IMR-90 (cell line): ENCODE results near the gene RETN. TPM values are rescaled to one million over a fixed set of nuclear protein-coding genes. Genes with fewer than 3 reads are reported as not detected.

Experiments used
- ATAC-seq: fragments of 200-7000 bp; cut with Tn5 transposase; 2 replicates; pipeline ENCODE4 v1.9.1; 2020; ENCODE audit warnings: low read depth, mild to moderate bottlenecking, moderate library complexity
- BruUV-seq: library from RNA; stranded (reverse); fragments of 400-500 nt; replicated peaks from 2 replicates; lab custom pipeline; 2021; lab: Mats Ljungman, UMichigan
- CTCF ChIA-PET: fragments of 300-600 bp; formaldehyde crosslinking; extraction: SDS; loops from one replicate; lab custom pipeline; 2021; ENCODE audit warnings: antibody characterized with exemption; lab: Yijun Ruan, JAX
- POLR2A ChIA-PET: fragments of 300-600 bp; sonication (Branson Sonifier 250); formaldehyde crosslinking; loops from one replicate; lab custom pipeline; 2022; ENCODE audit warnings: antibody characterized with exemption; ENCODE audit not compliant: unreplicated experiment; lab: Charles Lee
- DNase-seq: peaks from one replicate; pipeline ENCODE4 v3.0.0; 2013
- H2AFZ ChIP-seq: replicated peaks from 2 replicates; pipeline ENCODE3; 2013; ENCODE audit warnings: low read length, mild to moderate bottlenecking; ENCODE audit not compliant: poor library complexity
- H2AK5ac ChIP-seq: 2 replicates; pipeline ENCODE4 v1.6.1; 2013; ENCODE audit warnings: low read depth, low read length, inconsistent platforms
- H2AK9ac ChIP-seq: replicated peaks from 2 replicates; pipeline ENCODE3; 2013; ENCODE audit warnings: mild to moderate bottlenecking, low read depth, low read length, moderate library complexity; ENCODE audit not compliant: poor library complexity
- H2BK120ac ChIP-seq: 2 replicates; pipeline ENCODE4 v1.6.1; 2013; ENCODE audit warnings: low read depth, low read length, inconsistent platforms
- H2BK15ac ChIP-seq: 3 replicates; pipeline ENCODE4 v1.6.1; 2013; ENCODE audit warnings: low read depth, low read length, inconsistent platforms
- H2BK20ac ChIP-seq: 2 replicates; pipeline ENCODE4 v1.6.1; 2013; ENCODE audit warnings: low read depth, mild to moderate bottlenecking, inconsistent platforms, low read length, moderate library complexity
- H2BK5ac ChIP-seq: 2 replicates; pipeline ENCODE4 v1.6.1; 2013; ENCODE audit warnings: mild to moderate bottlenecking, low read depth, low read length, inconsistent platforms; ENCODE audit not compliant: poor library complexity, severe bottlenecking
- H3K14ac ChIP-seq: replicated peaks from 2 replicates; pipeline ENCODE4 v1.6.1; 2013; ENCODE audit warnings: low read depth, low read length, inconsistent platforms
- H3K18ac ChIP-seq: 2 replicates; pipeline ENCODE4 v1.6.1; 2013; ENCODE audit warnings: low read depth, low read length, control low read depth
- H3K23ac ChIP-seq: 2 replicates; pipeline ENCODE4 v1.6.1; 2013; ENCODE audit warnings: low read depth, low read length, inconsistent platforms
- H3K27ac ChIP-seq: 2 replicates; pipeline ENCODE4 v1.5.1; 2013; ENCODE audit warnings: mild to moderate bottlenecking, control low read depth, low read length; ENCODE audit not compliant: insufficient read depth
- H3K27me3 ChIP-seq: 2 replicates; pipeline ENCODE4 v1.6.1; 2013; ENCODE audit warnings: low read length; ENCODE audit not compliant: control insufficient read depth, insufficient read depth
- H3K36me3 ChIP-seq: 2 replicates; pipeline ENCODE4 v1.6.1; 2013; ENCODE audit warnings: low read length, mixed read lengths; ENCODE audit not compliant: control insufficient read depth, insufficient read depth
- H3K4ac ChIP-seq: 2 replicates; pipeline ENCODE4 v1.6.1; 2013; ENCODE audit warnings: low read depth, low read length, inconsistent platforms
- H3K4me1 ChIP-seq: 2 replicates; pipeline ENCODE4 v1.6.1; 2013; ENCODE audit warnings: low read length, mixed read lengths; ENCODE audit not compliant: control insufficient read depth, insufficient read depth
- H3K4me2 ChIP-seq: 2 replicates; pipeline ENCODE4 v1.6.1; 2013; ENCODE audit warnings: low read depth, mild to moderate bottlenecking, control low read depth, low read length, moderate library complexity
- H3K4me3 ChIP-seq: 2 replicates; pipeline ENCODE4 v1.5.1; 2013; ENCODE audit warnings: low read depth, mild to moderate bottlenecking, control low read depth, low read length, moderate library complexity; ENCODE audit not compliant: insufficient read depth
- H3K56ac ChIP-seq: 2 replicates; pipeline ENCODE4 v1.6.1; 2013; ENCODE audit warnings: low read length, inconsistent platforms; ENCODE audit not compliant: insufficient read depth; ENCODE audit errors: extremely low read depth
- H3K79me1 ChIP-seq, 2 experiments: 2 replicates each; pipeline ENCODE4 v1.6.1; 2013; ENCODE audit warnings: low read length in 2 of 2, inconsistent platforms in 1 of 2, low read depth in 1 of 2
- H3K9ac ChIP-seq: 2 replicates; pipeline ENCODE4 v1.6.1; 2013; ENCODE audit warnings: low read depth, low read length, control low read depth
- H3K9me1 ChIP-seq: 2 replicates; pipeline ENCODE4 v1.6.1; 2013; ENCODE audit warnings: low read length, inconsistent platforms; ENCODE audit not compliant: insufficient read depth
- H3K9me3 ChIP-seq: 2 replicates; pipeline ENCODE4 v1.6.1; 2013; ENCODE audit warnings: low read length; ENCODE audit not compliant: control insufficient read depth, insufficient read depth
- H4K20me1 ChIP-seq: 2 replicates; pipeline ENCODE4 v1.6.1; 2013; ENCODE audit warnings: low read length, inconsistent platforms; ENCODE audit not compliant: insufficient read depth
- H4K5ac ChIP-seq: 2 replicates; pipeline ENCODE4 v1.6.1; 2013; ENCODE audit warnings: mild to moderate bottlenecking, low read depth, low read length, control low read depth
- H4K8ac ChIP-seq, 2 experiments: 2 replicates each; pipeline ENCODE4 v1.6.1; 2013; ENCODE audit warnings: low read depth in 2 of 2, low read length in 2 of 2, control low read depth in 1 of 2, inconsistent platforms in 1 of 2
- H4K91ac ChIP-seq: 2 replicates; pipeline ENCODE4 v1.6.1; 2013; ENCODE audit warnings: low read depth, low read length, inconsistent platforms; ENCODE audit not compliant: insufficient read depth
- CEBPB ChIP-seq: IDR thresholded peaks from 2 replicates; pipeline ENCODE4 v1.6.1; 2012; ENCODE audit warnings: low read depth, low read length, improper control_type of control experiment
- CHD1 ChIP-seq: IDR thresholded peaks from 2 replicates; pipeline ENCODE4 v1.6.1; 2012; ENCODE audit warnings: low read depth, low read length, improper control_type of control experiment
- POLR2A ChIP-seq: IDR thresholded peaks from 2 replicates; pipeline ENCODE4 v1.6.1; 2012; ENCODE audit warnings: mild to moderate bottlenecking, low read depth, low read length
- RAD21 ChIP-seq: IDR thresholded peaks from 2 replicates; pipeline ENCODE4 v1.6.1; 2012; ENCODE audit warnings: low read length, improper control_type of control experiment
- WGBS, 2 experiments: methylation state at CpG; one replicate each; pipeline versions ENCODE4 v1.1.5 to v1.1.7; 2013; ENCODE audit warnings: missing lambda C conversion rate in 2 of 2; ENCODE audit not compliant: insufficient read length in 1 of 2; ENCODE audit errors: extremely low coverage in 2 of 2; 5-methylcytosine and 5-hydroxymethylcytosine counted together
- dilution Hi-C: fragments of 300-500 bp; cut with HindIII; formaldehyde crosslinking; loops from one replicate; pipeline ENCODE4 v1.14.3; 2018; ENCODE audit warnings: low sequenced_read_pairs; ENCODE audit not compliant: unreplicated experiment
- in situ Hi-C: fragments of 300-500 bp; cut with MboI; formaldehyde crosslinking; loops from 3 replicates; pipeline ENCODE4 v1.14.3; 2019; ENCODE audit warnings: low sequenced_read_pairs, inconsistent platforms, mixed read lengths
- intact Hi-C: fragments of 100-400 bp; cut with micrococcal nuclease; formaldehyde crosslinking; loops from 2 replicates; pipeline ENCODE4 v1.10.0; 2022
- polyA plus RNA-seq, 3 experiments: library from polyadenylated mRNA; depleted of rRNA; stranded (reverse); fragments of >200 nt; gene quantifications; 2 replicates each; pipeline ENCODE4 v1.2.3, GENCODE V29; 2012; ENCODE audit warnings: low replicate concordance in 1 of 3
- total RNA-seq: library from RNA; depleted of rRNA; stranded (reverse); fragments of >200 nt; gene quantifications from 2 replicates; pipeline ENCODE4 v1.2.3, GENCODE V29; 2012
- TF ChIP-seq, protein P1 (sequence below): conservative IDR thresholded peaks from 2 replicates; pipeline ENCODE4 v1.5.1; 2012; ENCODE audit warnings: mild to moderate bottlenecking, low read depth, low read length, improper control_type of control experiment
- TF ChIP-seq, protein P2 (sequence below): fragments of 150-350 bp; IDR thresholded peaks from 2 replicates; pipeline ENCODE4 v1.6.1; 2017; ENCODE audit warnings: mild to moderate bottlenecking, antibody characterized with exemption, low read length, low read depth

RETN gene
- total and polyA plus RNA-seq, 2 of the 4 experiments (the other 2 are of a cell fraction), result not detected

- BruUV-seq, result no TSS peak
- H2AK5ac ChIP-seq, result no peak within 1 kb of the TSS
- in situ Hi-C loops (no loop called here), dilution Hi-C loops (no loop called here), intact Hi-C loops (no loop called here)
- peak; percentile 25; the same call in 1 of the 2 replicates for ATAC-seq
- H3K36me3 ChIP-seq, result peaks cover 4% of the 10 kb centered on the region; the same call in 1 of the 2 replicates
- DNase-seq, result no peak
- no peaks in the 10 kb centered on the region for H3K79me1 ChIP-seq
- H4K5ac ChIP-seq, result peak within 1 kb of the TSS; percentile 68
- 25% methylated on average over 20 of the region's 61 CpGs; no CpG with 5 or more reads in 1 of the 2 experiments for WGBS, 2 experiments
- peak within 1 kb of the TSS; percentile 46 for H3K4me3 ChIP-seq
- peaks cover 14% of the 10 kb centered on the region; the same call in 1 of the 2 replicates for H3K27me3 ChIP-seq
- H3K18ac ChIP-seq, result no peak within 1 kb of the TSS
- peak within 1 kb of the TSS; percentile 81 for H2AK9ac ChIP-seq
- peak within 1 kb of the TSS; percentile 82 for H2AFZ ChIP-seq
- no peaks in the 10 kb centered on the region for H3K4me1 ChIP-seq
- CTCF ChIA-PET, result interaction anchor here (1.1 to 1.2 kb wide), 2 partner anchors 68 to 163 kb away, joined by 3 to 4 read pairs; no protein-coding TSS in a partner anchor
- H4K20me1 ChIP-seq, result peaks cover 5% of the 10 kb centered on the region; the same call in 1 of the 2 replicates
- H2BK15ac ChIP-seq, result no peak within 1 kb of the TSS
- no peak within 1 kb of the TSS for H2BK20ac ChIP-seq
- H3K4ac ChIP-seq, result no peak within 1 kb of the TSS
- no peak within 1 kb of the TSS for H3K23ac ChIP-seq
- H3K56ac ChIP-seq, result no peak within 1 kb of the TSS
- H3K14ac ChIP-seq, result no peak within 1 kb of the TSS
- H3K9ac ChIP-seq, result no peak within 1 kb of the TSS
- H3K9me1 ChIP-seq, result peaks cover 12% of the 10 kb centered on the region
- no peak within 1 kb of the TSS for H4K91ac ChIP-seq
- H3K27ac ChIP-seq, result no peak within 1 kb of the TSS; the same call in 1 of the 2 replicates
- POLR2A ChIA-PET, result no interaction called here
- TF ChIP-seq POLR2A (no peak), CHD1 (no peak), RAD21 (no peak), CEBPB (no peak)
- TF ChIP-seq, protein P1, sequence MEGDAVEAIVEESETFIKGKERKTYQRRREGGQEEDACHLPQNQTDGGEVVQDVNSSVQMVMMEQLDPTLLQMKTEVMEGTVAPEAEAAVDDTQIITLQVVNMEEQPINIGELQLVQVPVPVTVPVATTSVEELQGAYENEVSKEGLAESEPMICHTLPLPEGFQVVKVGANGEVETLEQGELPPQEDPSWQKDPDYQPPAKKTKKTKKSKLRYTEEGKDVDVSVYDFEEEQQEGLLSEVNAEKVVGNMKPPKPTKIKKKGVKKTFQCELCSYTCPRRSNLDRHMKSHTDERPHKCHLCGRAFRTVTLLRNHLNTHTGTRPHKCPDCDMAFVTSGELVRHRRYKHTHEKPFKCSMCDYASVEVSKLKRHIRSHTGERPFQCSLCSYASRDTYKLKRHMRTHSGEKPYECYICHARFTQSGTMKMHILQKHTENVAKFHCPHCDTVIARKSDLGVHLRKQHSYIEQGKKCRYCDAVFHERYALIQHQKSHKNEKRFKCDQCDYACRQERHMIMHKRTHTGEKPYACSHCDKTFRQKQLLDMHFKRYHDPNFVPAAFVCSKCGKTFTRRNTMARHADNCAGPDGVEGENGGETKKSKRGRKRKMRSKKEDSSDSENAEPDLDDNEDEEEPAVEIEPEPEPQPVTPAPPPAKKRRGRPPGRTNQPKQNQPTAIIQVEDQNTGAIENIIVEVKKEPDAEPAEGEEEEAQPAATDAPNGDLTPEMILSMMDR, result no peak
- TF ChIP-seq, protein P2, sequence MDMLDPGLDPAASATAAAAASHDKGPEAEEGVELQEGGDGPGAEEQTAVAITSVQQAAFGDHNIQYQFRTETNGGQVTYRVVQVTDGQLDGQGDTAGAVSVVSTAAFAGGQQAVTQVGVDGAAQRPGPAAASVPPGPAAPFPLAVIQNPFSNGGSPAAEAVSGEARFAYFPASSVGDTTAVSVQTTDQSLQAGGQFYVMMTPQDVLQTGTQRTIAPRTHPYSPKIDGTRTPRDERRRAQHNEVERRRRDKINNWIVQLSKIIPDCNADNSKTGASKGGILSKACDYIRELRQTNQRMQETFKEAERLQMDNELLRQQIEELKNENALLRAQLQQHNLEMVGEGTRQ, result no peak
- no peaks in the 10 kb centered on the region for H3K9me3 ChIP-seq
- no peak within 1 kb of the TSS for H2BK120ac ChIP-seq
- H2BK5ac ChIP-seq, result no peak within 1 kb of the TSS
- H3K4me2 ChIP-seq, result peak within 1 kb of the TSS; percentile 53; the same call in 1 of the 2 replicates
- H4K8ac ChIP-seq, result peak within 1 kb of the TSS; percentile 50 to 62; a peak in 3 of 4 replicates
These were observed 32.0 kb upstream of the RETN start, which contains the start of gene STXBP2 for GRCh38 chr19:7636691-7637373. TSS of gene STXBP2 (plus strand) at chr19:7637110. CDS start at chr19:7637150, 40 bp downstream.
